HG03460 (cell line): ENCODE data around the gene LRBA.
"Not testable (repeated sequence)": the region's sequence is repeated elsewhere in the genome, so short reads cannot be mapped to it uniquely, and the experiment has no call there.

Source experiments
- ATAC-seq: cut with Tn5 transposase; IDR thresholded peaks from one replicate; pipeline ENCODE4 v1.9.1; 2021; ENCODE audit not compliant: unreplicated experiment

LRBA gene

DNA sequence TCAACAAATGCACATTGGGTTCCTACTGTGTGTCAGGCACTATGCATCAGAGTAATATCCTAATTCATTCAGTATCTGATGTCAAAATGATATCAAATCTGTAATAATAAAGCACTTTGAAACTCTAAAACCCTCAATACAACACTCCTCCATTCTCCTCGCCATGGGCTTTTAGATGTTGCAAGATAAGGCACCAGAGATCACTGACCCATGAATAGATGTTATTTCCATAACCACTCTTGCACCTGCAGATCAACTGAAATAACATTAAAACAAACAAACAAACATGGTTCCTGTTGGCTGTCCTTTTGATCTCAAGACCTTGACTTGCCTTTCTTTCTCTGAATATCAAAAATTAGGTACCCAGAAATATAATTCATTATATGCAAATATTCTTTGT, 333.0 kb downstream of the LRBA start:
- ATAC-seq: no peak

DNA sequence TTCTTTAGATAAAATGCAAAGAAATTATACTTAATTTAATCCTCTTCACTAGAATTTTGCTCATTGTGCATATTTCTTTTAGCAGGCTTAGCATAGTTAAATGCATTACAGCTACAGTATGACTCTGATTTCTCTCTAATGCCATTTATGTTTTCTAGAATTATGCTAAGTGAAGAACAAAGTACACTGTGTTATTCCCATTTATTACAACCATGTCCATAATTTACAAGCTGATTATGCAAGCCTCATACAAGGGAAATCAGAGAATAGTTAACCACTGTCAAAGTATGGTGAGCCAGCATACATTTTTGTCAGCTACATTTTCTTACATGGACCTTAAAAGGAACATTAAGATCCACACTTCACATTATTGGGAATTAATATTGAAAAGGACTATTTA, 334.0 kb downstream of the LRBA start:
- ATAC-seq: no peak

DNA sequence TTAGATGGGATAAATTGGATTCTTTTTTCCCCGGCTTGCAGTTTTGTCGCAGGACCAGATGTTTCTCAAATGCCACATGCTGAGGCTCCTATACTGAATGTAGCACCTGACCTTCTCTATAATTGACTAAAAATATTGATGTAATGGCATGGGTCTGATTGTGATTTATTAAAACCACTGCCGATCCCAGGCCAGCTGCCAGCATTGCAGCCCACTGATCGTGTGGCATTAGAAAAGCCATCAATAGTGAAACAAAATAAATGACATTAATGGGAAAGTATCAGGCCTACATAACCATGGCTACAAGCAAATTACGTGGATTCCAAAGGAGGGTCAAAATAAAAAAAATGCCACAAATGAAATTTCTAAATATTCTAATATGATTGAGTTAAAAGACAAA, 334.4 kb downstream of the LRBA start:
- ATAC-seq: no peak

DNA sequence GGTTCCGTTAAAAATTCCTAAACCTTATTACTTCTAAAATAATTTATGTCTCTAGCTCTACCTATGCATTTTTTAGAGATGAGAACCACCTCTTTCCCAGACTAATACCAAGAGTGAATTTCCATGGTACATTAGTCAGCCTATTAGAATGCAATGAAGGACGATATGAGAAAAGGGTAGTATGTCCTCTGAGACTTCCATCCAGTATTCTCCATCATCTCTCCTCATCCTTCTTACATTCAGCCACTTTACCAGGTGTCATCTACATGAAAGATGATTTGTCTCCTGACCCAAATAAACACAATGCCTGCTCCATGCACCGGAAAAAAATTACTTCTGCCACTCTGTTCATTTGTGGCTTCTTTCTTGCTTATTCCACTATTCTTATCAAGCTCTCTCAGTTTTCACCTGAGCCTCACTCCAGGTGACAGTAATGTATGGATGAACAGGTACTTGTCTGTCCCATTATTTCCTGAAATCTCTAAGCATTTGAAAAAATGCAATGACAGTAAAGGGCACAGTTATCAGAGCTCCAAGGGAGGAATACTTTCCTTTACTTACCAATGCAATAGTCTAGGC, 335.2 kb downstream of the LRBA start:
- no peak for ATAC-seq

DNA sequence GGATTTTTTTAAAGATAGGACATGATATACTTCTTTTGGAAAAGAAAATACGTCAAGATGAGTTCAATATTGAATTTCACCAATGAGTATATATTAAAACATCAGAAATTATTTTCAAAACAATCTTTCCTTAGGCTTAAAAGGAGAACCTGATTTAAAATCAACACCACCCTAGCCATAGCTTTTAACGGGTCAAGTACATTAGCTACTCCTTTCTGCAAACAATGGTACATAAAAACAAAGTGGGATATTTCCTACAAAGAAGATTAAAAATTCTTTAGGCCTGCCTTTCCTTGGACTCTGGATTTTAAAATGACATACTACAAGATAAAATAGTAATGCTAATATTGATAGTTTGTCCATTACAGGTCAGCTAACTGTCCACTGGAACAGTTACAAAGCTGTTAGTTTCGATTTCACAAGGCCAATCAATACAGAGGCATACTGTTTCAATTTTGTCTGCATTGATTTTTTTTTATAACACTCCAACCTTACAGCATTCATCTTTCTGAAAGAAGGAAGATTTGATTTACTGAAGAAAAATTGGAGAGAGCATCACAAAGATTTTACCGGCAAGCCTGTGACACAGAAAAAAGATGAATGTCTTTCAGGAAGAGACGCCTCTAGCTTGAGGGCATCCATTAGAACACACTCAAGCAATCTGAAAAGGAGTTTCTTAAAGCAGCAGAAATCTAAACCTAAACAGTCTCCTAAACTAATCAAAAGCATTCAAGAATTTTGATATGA, 335.9 kb downstream of the LRBA start:
- no peak for ATAC-seq

DNA sequence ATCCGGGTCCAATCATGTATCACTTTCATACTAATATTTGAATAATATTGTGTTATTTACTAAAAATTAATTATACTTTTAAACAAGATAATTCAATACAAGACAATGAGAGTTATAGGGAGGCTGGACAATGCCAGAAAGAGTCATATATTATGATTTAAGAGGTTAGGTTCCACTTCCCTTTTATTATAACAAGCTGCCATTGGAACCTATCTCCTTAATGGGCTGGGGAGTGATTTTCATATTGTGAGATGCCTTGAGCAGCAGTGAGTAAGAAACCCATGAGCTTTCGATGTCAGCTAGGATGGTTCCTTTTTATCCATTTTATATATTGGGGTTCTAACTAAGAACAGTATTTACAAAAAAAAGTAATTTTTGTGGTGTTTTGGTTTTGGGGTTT, 341.3 kb downstream of the LRBA start:
- ATAC-seq: no peak

DNA sequence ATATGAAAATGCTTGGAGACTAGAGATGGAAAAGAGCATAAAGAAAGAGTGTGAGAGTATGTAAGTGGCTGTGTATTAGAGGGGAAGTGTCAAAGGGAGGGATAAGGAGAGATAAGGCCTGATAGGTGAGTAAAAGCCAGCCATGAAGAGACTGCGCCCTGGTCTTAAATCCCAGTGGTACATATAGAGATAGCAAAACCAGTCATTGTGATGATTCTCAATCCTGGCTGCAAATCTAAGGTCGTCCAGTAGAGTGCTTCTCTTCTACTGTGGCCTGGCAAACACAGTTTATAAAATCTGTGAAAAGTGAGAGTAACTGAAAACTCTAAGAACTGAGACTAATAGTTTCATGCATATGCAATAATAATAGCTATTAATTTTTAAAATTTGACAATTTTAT, 346.3 kb downstream of the LRBA start:
- no peak for ATAC-seq

DNA sequence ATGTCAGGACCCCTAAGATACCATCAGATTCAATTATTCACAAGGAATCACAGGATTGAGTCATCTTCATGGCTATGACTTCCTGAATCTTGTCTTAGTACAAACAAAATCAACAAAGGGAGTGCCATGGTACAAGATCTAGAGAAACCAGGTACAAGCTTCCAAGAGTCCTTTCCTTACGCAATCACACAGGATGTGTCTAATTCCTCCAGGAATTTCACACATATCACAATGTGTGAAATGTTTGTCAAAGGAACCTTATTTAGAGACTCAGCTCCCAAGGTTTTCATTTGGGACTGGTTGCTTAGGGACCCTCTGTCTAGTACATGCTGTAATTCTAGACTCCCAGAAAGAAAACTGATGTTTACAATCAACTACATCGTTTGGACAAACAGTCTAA, 350.1 kb downstream of the LRBA start:
- no peak for ATAC-seq

DNA sequence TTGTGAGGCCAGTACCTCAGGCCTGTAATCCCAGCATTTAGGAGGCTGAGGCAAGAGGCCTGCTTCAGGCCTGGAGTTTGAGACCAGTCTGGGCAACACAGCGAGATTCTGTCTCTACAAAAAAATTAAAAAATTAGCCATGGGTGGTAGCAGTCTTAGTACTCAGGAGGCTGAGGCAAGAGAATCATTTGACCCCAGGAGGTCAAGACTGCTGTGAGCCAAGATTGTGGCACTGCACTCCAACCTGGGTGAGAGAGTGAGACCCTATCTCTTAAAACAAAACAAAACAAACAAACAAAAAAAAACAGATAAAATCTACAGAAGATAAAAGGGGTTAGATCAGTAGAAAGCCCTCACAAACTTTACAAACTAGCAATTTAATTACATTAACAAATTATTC, 352.4 kb downstream of the LRBA start:
- ATAC-seq: no peak

DNA sequence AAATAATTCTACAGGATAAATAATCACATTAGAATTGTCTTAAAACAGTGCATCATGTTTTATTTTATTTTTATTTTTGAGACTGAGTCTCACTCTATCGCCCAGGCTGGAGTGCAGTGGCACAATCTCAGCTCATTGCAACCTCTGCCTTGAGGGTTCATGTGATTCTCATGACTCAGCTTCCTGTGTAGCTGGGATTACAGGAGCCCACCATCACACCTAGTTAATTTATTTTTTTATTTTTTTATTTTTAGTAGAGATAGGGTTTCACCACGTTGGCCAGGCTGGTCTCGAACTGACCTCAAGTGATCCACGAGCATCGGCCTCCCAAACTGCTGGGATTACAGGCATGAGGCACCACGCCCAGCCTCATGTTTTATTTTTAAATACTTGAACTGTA, 353.5 kb downstream of the LRBA start:
- not testable (repeated sequence) for ATAC-seq

DNA sequence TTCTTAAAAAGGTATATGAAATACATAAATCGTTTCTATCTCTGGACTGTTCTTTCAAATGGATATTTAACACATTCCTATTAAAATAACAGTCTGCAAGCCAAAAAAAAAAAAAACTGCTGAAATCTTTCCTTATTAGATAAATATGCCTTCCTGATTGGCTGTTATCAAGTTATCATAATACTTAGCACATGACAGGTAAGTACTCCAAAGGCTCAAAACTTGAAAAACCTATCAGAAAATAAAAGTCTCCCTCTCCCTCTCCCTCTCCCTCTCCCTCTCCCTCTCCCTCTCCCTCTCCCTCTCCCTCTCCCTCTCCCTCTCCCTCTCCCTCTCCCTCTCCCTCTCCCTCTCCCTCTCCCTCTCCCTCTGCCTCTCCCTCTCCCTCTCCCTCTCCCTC, 356.8 kb downstream of the LRBA start:
- ATAC-seq: not testable (repeated sequence)

DNA sequence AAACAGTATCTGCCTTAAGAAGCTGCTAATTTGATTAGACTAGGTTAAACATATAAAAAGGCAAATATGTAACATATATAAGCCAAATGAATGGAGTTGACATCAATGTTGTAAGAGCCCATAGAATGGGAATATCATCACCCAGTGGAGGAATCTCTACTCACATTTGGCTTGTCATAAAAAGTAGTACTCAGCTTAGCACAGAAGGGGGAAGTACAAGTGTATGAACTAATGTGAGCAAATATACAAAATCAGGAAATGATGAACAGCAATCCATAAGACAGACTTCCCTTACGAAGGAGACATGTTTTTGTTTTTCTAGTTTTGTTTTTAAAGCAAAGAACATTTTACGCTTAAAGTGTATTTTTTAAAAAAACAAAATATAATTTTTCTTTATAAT, 358.2 kb downstream of the LRBA start:
- no peak for ATAC-seq

DNA sequence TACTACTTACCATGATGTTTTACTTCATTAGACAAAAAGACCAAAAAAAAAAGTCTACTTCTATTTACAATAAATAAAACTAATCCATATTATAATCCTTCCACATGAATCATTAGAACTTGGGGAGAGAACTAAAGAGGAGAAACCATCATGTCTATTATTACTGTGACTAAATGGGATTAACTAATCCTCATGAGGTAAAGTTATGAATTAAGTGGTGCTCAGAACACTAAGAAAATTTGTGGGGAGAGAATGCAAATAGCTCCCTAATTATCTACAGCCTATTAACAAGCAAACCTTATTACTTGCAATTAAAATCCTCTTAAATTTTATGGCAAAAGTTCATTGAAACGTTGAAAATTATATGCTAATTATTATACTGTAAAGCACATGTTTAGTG, 364.3 kb downstream of the LRBA start:
- ATAC-seq: no peak

DNA sequence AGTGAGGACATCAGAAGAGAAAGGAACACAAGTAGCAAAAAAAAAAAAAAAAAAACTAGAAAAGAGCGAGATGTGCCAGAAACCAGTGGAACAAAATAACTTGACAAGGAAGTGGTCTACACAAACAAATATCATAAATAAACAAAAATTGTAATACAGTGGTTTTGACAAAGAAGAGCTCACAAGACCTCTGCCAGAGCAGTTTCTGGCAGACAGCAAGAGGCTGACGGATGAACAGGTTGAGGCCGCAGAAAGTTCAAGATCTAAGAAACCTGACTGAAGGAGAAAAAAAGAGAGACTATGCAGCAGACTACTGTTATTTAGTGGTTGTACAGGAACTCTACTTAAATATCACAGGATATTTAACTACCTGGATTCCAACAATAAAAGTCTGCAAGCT, 367.0 kb downstream of the LRBA start:
- ATAC-seq: no peak

DNA sequence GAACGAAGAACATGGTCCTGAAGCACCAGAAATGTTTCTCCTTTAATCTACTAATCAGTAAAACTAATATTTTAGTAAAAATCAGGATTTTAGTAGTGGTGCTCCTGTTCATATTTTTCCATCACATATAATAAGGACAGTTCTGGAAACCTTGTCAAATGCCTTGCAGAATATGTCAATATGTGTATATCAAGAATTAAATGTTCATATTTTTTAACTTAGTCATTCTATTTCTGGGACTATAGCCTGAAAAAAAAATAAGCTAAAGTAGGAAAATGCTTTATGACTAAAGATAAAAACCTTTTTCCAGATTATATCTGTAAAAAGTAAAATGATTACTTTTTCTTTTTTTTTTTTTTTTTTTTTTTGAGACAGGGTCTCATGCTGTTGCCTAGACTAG, 368.1 kb downstream of the LRBA start:
- ATAC-seq: no peak

DNA sequence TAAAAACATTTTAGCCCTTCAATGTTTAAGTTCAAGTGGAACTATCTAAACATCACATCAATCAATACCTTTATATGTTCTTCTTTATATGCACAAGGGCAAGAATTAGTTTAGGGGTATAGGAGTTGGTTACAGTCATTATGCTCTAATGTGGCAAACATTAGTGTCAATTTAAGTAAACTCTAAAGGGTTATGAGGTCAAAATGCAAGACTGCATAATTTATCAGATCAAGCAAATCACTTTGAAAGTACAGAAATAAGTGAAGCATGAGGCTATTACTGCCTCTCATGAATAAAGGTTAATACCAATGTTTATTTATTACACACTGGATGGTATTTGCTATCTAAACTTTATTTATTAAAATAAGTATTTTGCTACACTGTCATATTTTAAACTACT, 373.5 kb downstream of the LRBA start:
- ATAC-seq: no peak

DNA sequence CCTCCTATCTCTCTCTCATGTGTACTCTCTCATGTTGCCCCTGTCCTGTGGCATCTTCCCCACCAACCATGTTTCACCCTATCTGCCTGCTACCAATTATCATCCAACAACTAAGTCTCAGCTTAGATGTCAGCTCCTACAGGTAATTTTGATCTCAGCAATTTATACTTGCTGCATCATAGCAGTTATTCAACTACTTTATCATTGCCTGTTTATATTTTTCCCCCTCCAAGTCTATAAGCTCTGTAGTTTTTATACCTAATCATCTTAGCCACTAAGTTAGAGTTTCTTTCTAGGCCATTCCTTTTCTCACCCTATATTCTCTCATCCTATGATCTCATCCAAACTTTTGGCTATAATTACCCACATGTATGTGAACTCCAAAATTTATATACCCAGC, 382.4 kb downstream of the LRBA start:
- ATAC-seq: no peak

DNA sequence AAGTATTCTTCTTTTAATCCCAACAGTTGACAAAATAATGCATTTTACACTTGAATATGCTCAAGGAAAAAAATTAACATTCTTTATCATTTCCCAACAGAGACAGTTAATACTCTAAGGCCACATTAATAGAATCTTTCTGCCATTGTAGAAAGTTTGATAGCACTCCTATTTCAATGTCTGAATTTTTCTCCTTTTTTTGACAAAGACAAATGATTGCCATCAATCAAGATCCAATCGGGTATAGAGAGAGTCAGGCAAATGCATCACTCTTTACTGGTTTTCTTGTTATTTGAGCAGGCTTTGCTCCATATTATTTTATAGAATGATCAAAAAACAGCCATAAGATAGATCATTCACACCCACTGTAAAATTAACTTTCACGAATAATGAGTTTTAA, 387.0 kb downstream of the LRBA start:
- no peak for ATAC-seq

DNA sequence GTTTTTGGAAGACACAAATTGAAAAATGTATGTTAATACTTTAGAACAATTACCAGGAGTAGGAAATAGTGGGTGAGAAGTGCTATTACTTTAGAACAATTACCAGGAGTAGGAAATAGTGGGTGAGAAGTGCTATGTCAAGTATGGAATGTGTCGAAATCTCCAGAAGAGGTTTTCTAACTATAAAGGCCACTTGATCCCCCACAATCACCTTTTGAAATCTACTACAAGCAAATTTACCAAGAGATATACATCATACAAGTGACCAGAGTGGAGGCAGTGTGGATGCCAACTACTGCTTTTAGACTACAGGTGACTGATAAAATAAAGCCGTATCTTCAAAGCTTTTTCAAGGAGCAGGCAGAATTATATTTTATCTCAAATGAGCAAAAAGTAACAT, 390.1 kb downstream of the LRBA start:
- no peak for ATAC-seq

DNA sequence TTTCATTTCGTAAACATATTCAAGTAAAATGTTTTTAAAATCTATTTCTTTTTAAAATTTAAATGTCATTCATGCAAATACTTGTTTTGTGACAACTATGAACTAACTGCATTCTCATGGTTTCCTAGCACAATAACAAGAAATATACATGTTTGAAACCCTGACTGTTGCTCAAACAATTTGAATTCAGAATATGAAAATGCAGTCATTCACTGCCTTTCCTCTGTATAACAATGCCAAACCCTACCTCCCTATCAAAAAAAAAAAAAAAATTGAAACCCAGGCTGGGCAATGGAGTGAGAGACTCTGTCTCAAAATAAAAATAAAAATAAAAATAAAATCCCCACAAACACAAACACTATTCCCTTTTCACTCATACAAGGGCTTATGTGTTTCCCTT, 391.0 kb downstream of the LRBA start:
- no peak for ATAC-seq

DNA sequence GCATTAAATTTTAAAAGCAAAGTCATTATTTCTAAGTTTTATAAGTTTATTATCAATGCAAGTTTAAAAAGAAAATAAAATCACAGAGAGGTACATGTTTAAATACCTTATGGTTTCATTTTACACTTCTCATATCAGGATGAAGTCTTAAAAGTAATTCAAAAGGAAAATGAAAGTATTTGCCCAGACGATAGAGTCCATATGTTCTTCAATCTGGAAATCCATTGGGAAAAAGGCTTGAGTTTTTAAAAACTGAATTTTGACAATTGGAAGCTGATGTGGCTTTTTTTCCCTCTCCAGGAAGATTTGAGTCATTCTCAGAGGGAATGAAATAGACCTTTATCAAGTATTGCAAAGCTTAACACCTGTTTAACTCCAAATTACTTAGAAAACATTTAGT, 396.0 kb downstream of the LRBA start:
- ATAC-seq: no peak

DNA sequence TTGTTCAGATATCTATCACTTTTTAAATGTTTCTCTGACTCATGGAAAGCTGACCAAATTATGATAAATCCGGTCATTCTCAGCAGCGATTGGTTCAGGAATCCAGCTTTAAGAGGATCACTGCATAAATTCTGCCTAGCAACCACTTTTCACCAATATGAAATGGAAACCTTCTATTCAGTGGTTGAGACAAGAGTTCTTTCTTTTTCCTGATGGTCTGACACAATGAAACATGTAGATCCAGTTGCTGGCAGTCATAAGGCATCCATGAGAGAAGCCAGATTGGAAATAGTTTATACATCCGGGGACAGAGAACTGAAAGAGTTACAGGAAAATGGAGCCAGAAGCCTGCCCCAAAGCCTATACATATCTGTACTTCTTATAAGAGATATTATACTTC, 406.0 kb downstream of the LRBA start:
- ATAC-seq: no peak

DNA sequence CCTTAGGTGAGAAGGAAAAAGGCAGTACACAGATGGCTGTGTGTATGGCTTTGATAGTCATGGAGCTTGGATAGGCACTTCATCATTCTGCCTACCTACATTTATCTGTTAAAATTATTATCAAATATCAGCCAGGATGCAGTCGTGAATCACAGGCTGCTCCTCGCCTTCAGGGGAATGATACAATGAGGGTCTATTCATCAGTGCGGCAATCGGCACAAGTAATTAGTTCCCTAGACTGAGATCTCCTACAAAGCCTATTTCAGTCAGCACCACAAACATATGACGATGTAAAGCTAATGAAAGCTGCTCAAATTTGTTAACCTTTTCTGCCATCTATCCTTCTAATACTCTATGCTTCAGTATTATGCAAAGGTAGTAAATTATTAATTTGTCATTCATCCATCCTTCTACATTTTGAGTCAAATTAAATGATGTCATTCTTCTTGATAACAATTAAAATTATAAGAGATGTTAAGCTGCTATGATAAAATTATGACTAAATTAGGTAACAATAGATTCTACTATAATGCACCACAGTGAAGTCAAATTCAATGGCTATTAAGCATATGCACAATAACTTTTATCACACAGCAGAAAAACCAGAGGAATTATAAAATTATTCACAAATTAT, 414.2 kb downstream of the LRBA start:
- no peak for ATAC-seq
